ENCODE measurements around the gene RELB. TPM values are rescaled to one million over a fixed set of nuclear protein-coding genes. Genes with fewer than 3 reads are reported as not detected.

Gene RELB
- total and polyA plus RNA-seq, 9 of the 15 experiments (the other 6 are each of a cell fraction or from before 2014, with no cell fraction given): 0.15 to 1.1 (median 0.28) TPM; not detected in 2

GRCh38 chr19:45038931-45039893, 37.9 kb downstream of the RELB start, which contains the start of gene CLASRP (continued):
- peak; percentile 61 for TF ChIP-seq PKNOX1 (IDR thresholded peaks at IDR 0.05)
- no peak for TF ChIP-seq ZNF436 (CRISPR knock-in tag; IDR thresholded peaks at IDR 0.05)
- TF ChIP-seq ZNF695 (CRISPR knock-in tag; IDR thresholded peaks at IDR 0.05): no peak
- TF ChIP-seq CHD1 (IDR thresholded peaks at IDR 0.05; ENCODE audit: low read length): peak; percentile 86
- no peak for TF ChIP-seq SMAD4 (CRISPR knock-in tag; conservative IDR thresholded peaks at IDR 0.05)
- TF ChIP-seq EP400 (IDR thresholded peaks at IDR 0.05): peak; percentile 94
- TF ChIP-seq ARID3B (CRISPR knock-in tag; IDR thresholded peaks at IDR 0.05; ENCODE audit: borderline replicate concordance): no peak
- peak; percentile 74 for TF ChIP-seq ARID4B (CRISPR knock-in tag; IDR thresholded peaks at IDR 0.05)
- peak; percentile 85; the same call in 1 of the 2 replicates for TF ChIP-seq KAT7 (CRISPR knock-in tag; IDR thresholded peaks at IDR 0.05; ENCODE audit: borderline replicate concordance)
- TF ChIP-seq BRCA1 (IDR thresholded peaks at IDR 0.05): no peak
- no peak for TF ChIP-seq BRCA1 (CRISPR knock-in tag; IDR thresholded peaks at IDR 0.05)
- no peak for TF ChIP-seq MTA2 (IDR thresholded peaks at IDR 0.05; ENCODE audit: low read depth)
- TF ChIP-seq MCM5 (IDR thresholded peaks at IDR 0.05; ENCODE audit: low read depth): no peak
- peak; percentile 41; the same call in 1 of the 2 replicates for TF ChIP-seq CBX1 (IDR thresholded peaks at IDR 0.05; ENCODE audit: low read depth)
- no peak for TF ChIP-seq TAL1 (IDR thresholded peaks at IDR 0.05)

Data from K562 (cell line).